HUES64 (cell line): Measurements from ENCODE around the gene MAB21L2.

ENCODE experiments used
- H3K27ac ChIP-seq: 2 replicates; pipeline ENCODE4 v1.7.0; 2013; ENCODE audit warnings: low read depth, low read length, inconsistent platforms
- H3K27me3 ChIP-seq: 2 replicates; pipeline ENCODE4 v1.6.1; 2013; ENCODE audit warnings: mild to moderate bottlenecking, low read length; ENCODE audit not compliant: insufficient read depth
- H3K36me3 ChIP-seq: 2 replicates; pipeline ENCODE4 v1.6.1; 2013; ENCODE audit warnings: mild to moderate bottlenecking, low read length; ENCODE audit not compliant: insufficient read depth
- H3K4me1 ChIP-seq: 2 replicates; pipeline ENCODE4 v1.6.1; 2013; ENCODE audit warnings: mild to moderate bottlenecking, low read length, moderate library complexity; ENCODE audit not compliant: insufficient read depth
- H3K4me3 ChIP-seq: 2 replicates; pipeline ENCODE4 v1.5.1; 2013; ENCODE audit warnings: mild to moderate bottlenecking, low read length, moderate library complexity
- H3K9ac ChIP-seq: 2 replicates; pipeline ENCODE4 v1.6.1; 2013; ENCODE audit warnings: mild to moderate bottlenecking, low read depth, low read length
- H3K9me3 ChIP-seq: 2 replicates; pipeline ENCODE4 v1.6.1; 2013; ENCODE audit warnings: low read depth, low read length; ENCODE audit not compliant: insufficient read depth
- WGBS: fragments of 150-250, 120-280 bp; methylation state at CpG from one replicate; pipeline ENCODE4 v1.1.7; 2013; ENCODE audit warnings: missing lambda C conversion rate; 5-methylcytosine and 5-hydroxymethylcytosine counted together

The MAB21L2 gene

DNA sequence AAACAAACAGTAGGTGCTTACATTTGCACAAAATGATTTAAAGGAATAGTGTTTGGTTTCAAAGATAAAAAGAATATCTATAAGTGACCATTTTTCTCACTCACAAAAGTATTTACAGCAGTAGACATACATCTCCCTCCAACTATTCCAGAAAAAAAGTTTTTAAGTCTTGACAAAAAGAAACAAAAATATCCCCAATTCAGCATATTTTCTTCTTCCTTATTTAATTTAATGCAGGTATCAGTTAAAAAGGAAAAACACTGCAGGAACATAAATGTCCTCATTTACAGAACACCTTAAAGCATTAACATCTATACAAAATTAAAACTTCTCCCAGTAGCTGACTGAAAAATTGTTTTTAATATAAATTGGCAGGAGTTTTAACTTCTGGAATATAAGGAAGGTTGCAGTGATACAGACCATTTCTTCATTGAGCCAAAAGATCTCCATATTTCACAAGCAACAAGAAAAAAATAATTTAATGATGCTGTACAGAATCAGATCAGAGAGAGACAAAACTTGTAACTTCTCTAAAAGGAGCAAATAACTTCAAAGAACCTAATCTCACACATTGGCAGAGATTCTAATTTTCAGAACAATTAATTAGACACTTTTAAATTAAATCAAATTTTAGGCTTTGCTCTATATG lies 4.3 kb downstream of the MAB21L2 start:
- Histone ChIP-seq H3K27ac (no peak overlapping the region), H3K9me3 (no peaks in the 10 kb centered on the region), H3K36me3 (0 out of 2 replicates have a peak, but pooled peaks cover 7% of the 10 kb centered on the region), H3K27me3 (peaks cover 48% of the 10 kb centered on the region), H3K9ac (no peak overlapping the region), H3K4me1 (peaks cover 38% of the 10 kb centered on the region), H3K4me3 (peak overlapping the region; percentile 67; the same call in 1 of the 2 replicates)

DNA sequence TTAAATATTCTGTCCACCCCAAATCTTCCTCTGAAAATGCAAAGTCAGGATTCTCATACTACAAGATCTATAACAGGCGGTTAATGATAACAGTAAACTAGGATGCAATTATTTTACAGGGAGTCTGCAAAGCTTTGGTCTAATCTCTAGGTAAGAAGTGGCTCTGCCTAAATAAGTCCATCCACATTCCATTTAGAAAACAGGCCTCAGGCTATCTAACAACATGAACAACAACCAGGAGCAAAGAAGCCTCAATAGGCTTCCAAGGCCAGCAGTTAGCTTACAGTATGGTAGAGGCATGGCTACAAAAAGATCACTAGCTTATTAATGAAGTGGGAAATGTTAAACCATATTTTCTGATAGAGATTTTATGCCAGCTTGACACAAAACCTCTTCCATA lies 6.4 kb downstream of the MAB21L2 start:
- Histone ChIP-seq H3K9me3 (no peaks in the 10 kb centered on the region), H3K9ac (no peak overlapping the region), H3K36me3 (0 out of 2 replicates have a peak, but pooled peaks cover 7% of the 10 kb centered on the region), H3K4me1 (peaks cover 45% of the 10 kb centered on the region), H3K27me3 (peaks cover 30% of the 10 kb centered on the region), H3K4me3 (no peak overlapping the region), H3K27ac (no peak overlapping the region)
- no CpG with 5 or more reads among the region's 1 CpG for WGBS

DNA sequence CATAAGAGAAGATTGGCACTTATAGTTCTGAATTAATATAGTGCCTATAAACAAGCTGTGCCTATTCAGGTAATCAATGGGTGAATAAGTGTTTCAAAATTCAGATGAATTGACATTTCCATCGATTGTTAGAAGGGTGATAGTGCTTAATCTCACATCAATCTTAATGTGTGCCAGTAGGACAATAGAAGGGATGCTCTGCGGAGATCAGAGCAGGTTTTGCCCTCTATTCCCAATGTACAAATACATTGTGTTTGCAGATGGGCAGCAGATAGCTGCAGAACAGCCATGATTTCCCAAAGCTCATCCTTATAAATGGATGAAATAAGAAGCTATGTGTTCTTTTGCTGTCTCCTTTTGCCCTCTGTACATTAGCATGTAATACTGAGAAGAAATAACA lies 7.2 kb downstream of the MAB21L2 start:
- H3K27ac ChIP-seq, result no peak overlapping the region
- H3K4me3 ChIP-seq, result no peak overlapping the region
- H3K27me3 ChIP-seq, result peaks cover 22% of the 10 kb centered on the region
- H3K9me3 ChIP-seq, result no peaks in the 10 kb centered on the region
- peaks cover 45% of the 10 kb centered on the region for H3K4me1 ChIP-seq
- 93% methylated on average over 2 of the region's 2 CpGs for whole genome bisulfite sequencing
- H3K9ac ChIP-seq, result no peak overlapping the region
- 0 out of 2 replicates have a peak, but pooled peaks cover 7% of the 10 kb centered on the region for H3K36me3 ChIP-seq

DNA sequence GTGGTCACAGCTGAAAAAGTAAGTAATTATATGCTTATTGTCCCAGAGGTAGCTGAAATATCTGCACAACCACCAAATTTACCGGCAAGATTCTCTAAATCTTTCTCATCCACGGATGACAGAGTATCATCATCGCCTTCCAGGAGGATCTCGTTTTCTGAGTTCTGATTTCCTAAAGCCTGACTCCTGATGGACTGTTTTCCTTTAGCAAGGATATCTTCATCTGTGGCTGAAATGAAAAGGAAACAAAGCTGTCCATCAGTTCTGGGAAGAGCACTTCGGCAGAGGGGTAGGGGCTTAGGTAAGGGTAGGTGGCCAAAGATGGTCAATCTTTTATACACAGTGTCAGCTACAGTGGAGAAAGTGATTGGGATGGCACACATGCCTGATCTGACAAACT lies 8.7 kb downstream of the MAB21L2 start:
- no peak overlapping the region for H3K4me3 ChIP-seq
- 91% methylated on average over 5 of the region's 5 CpGs for WGBS
- H3K36me3 ChIP-seq, result 0 out of 2 replicates have a peak, but pooled peaks cover 7% of the 10 kb centered on the region
- H3K27me3 ChIP-seq, result peaks cover 7% of the 10 kb centered on the region
- no peak overlapping the region for H3K9ac ChIP-seq
- peaks cover 32% of the 10 kb centered on the region for H3K4me1 ChIP-seq
- no peaks in the 10 kb centered on the region for H3K9me3 ChIP-seq
- no peak overlapping the region for H3K27ac ChIP-seq

DNA sequence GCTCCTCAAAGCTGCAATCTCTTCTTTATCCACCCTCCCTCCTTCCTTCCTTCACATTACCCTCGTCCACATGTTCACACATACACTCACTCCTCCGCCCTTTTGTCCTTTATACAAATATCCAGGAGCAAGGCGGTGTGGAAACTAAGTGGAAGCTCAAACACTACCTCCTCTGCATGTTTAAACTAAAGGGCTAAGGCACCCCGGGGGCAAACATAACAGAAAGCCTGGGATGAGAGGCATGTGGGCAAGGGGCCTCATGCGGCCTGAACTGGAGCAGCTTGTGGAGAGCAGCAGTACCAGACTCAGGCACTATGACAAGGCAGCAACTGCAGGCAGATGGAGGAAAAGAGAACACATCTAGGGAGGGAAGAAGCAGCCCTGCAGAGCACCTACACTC lies 9.5 kb downstream of the MAB21L2 start:
- no peak overlapping the region for H3K27ac ChIP-seq
- peak overlapping the region; percentile 20; the same call in 1 of the 2 replicates for H3K4me3 ChIP-seq
- H3K27me3 ChIP-seq, result no peaks in the 10 kb centered on the region
- H3K9me3 ChIP-seq, result no peaks in the 10 kb centered on the region
- 0 out of 2 replicates have a peak, but pooled peaks cover 7% of the 10 kb centered on the region for H3K36me3 ChIP-seq
- peaks cover 25% of the 10 kb centered on the region for H3K4me1 ChIP-seq
- H3K9ac ChIP-seq, result no peak overlapping the region
- WGBS, result 14% methylated on average over 5 of the region's 5 CpGs

DNA sequence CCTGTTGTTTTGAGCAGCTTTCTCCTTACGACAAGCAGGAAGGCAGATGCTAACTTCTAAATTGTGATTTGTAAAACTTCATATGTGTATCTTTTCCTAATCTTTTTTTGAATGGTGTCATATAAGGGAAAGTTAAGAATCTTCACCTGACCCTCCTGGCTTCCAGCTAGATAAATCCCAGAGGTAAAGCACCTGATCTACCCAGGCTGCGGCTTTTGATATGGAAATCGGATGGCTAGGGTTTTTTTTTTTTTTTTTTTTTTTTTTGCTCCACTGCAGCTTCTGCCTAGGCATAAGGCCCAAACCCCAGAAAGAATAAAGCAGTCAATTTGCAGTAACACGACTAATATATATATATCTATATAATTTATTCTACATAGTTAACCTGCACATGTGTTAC lies 10.0 kb downstream of the MAB21L2 start:
- WGBS, result 43% methylated on average over 1 of the region's 4 CpGs
- Histone ChIP-seq H3K9me3 (no peaks in the 10 kb centered on the region), H3K9ac (no peak overlapping the region), H3K4me1 (peaks cover 25% of the 10 kb centered on the region), H3K27ac (no peak overlapping the region), H3K27me3 (no peaks in the 10 kb centered on the region), H3K36me3 (0 out of 2 replicates have a peak, but pooled peaks cover 7% of the 10 kb centered on the region), H3K4me3 (peak overlapping the region; percentile 20; the same call in 1 of the 2 replicates)

DNA sequence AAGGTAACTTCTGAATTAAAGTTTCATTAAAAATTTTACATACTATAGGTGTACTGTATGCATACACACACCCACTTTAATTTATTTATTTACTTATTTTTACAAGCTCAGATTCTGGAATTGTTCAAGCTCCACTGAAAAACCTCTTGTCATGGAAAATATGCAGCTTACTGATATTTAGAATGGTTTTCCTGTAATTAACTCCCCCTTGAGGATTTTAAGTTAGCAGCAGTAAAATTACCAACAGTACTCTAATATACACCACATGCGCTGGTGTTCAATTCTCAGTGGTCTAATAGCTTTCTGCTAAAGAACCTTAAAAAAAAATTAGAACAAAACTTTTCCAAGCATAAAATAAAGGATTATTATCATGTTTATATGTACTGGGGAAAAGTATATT lies 12.0 kb downstream of the MAB21L2 start:
- WGBS, result 100% methylated on average over 1 of the region's 1 CpG

DNA sequence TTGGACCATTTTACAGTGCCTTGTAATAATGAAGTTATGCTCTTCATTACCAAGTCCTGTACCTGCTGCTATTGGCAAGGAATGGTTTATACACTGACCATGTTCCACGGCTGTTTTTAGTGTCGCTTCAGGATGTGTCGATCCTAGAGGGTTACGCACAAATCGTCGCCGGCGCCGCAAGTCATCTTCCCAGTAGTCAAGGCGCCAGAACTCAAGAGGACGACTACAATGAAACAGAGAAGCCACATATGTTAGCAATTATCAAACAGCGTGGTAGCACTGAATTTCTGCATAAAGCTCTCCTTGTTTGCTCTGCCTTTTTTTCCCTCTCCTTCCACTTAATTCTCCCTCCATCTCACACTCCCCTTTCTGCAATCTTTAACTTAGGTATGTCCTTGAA lies 17.0 kb downstream of the MAB21L2 start:
- no peak overlapping the region for H3K9ac ChIP-seq
- H3K27ac ChIP-seq, result no peak overlapping the region
- no peaks in the 10 kb centered on the region; the same call in 1 of the 2 replicates for H3K4me1 ChIP-seq
- peaks cover 8% of the 10 kb centered on the region; the same call in 1 of the 2 replicates for H3K36me3 ChIP-seq
- H3K4me3 ChIP-seq, result no peak overlapping the region
- H3K9me3 ChIP-seq, result no peaks in the 10 kb centered on the region
- 94% methylated on average over 12 of the region's 12 CpGs for WGBS
- H3K27me3 ChIP-seq, result no peaks in the 10 kb centered on the region

More for the DNA sequence above, 12.0 kb downstream of the MAB21L2 start:
- Histone ChIP-seq H3K9ac (no peak overlapping the region), H3K9me3 (no peaks in the 10 kb centered on the region), H3K4me1 (peaks cover 18% of the 10 kb centered on the region), H3K4me3 (no peak overlapping the region), H3K27ac (no peak overlapping the region), H3K27me3 (no peaks in the 10 kb centered on the region), H3K36me3 (peaks cover 14% of the 10 kb centered on the region; the same call in 1 of the 2 replicates)

DNA sequence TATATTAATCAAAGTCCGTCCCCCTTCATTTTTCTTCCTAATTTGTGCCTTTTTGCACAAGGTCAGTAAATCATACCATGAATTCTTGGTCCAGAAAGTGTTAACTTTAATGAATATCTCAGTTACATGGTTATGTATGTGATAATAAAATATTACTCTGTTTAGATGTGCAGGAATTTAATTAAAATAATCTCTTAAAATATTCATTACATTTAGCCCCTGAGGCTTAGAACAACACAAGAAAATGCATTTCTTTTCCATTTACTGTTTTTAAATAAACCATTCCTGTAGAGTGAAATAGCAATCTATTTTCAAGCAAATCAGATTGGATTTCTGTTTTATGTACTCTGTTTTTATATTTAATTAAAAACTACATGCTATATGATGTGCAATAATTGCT lies 17.6 kb downstream of the MAB21L2 start:
- Histone ChIP-seq H3K9ac (no peak overlapping the region), H3K4me3 (no peak overlapping the region), H3K9me3 (no peaks in the 10 kb centered on the region), H3K27ac (no peak overlapping the region), H3K4me1 (no peaks in the 10 kb centered on the region), H3K27me3 (no peaks in the 10 kb centered on the region), H3K36me3 (peaks cover 8% of the 10 kb centered on the region; the same call in 1 of the 2 replicates)
- WGBS, result no CpG with 5 or more reads among the region's 1 CpG

DNA sequence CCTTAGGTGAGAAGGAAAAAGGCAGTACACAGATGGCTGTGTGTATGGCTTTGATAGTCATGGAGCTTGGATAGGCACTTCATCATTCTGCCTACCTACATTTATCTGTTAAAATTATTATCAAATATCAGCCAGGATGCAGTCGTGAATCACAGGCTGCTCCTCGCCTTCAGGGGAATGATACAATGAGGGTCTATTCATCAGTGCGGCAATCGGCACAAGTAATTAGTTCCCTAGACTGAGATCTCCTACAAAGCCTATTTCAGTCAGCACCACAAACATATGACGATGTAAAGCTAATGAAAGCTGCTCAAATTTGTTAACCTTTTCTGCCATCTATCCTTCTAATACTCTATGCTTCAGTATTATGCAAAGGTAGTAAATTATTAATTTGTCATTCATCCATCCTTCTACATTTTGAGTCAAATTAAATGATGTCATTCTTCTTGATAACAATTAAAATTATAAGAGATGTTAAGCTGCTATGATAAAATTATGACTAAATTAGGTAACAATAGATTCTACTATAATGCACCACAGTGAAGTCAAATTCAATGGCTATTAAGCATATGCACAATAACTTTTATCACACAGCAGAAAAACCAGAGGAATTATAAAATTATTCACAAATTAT lies 19.0 kb downstream of the MAB21L2 start:
- no peak overlapping the region for H3K9ac ChIP-seq
- WGBS, result 91% methylated on average over 5 of the region's 5 CpGs
- H3K27me3 ChIP-seq, result no peaks in the 10 kb centered on the region
- no peak overlapping the region for H3K4me3 ChIP-seq
- H3K9me3 ChIP-seq, result no peaks in the 10 kb centered on the region
- no peaks in the 10 kb centered on the region for H3K4me1 ChIP-seq
- H3K36me3 ChIP-seq, result peaks cover 8% of the 10 kb centered on the region; the same call in 1 of the 2 replicates
- H3K27ac ChIP-seq, result no peak overlapping the region

DNA sequence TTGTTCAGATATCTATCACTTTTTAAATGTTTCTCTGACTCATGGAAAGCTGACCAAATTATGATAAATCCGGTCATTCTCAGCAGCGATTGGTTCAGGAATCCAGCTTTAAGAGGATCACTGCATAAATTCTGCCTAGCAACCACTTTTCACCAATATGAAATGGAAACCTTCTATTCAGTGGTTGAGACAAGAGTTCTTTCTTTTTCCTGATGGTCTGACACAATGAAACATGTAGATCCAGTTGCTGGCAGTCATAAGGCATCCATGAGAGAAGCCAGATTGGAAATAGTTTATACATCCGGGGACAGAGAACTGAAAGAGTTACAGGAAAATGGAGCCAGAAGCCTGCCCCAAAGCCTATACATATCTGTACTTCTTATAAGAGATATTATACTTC lies 27.2 kb downstream of the MAB21L2 start:
- Histone ChIP-seq H3K4me1 (no peaks in the 10 kb centered on the region), H3K9me3 (no peaks in the 10 kb centered on the region), H3K27me3 (no peaks in the 10 kb centered on the region), H3K9ac (no peak overlapping the region), H3K4me3 (no peak overlapping the region), H3K27ac (no peak overlapping the region), H3K36me3 (no peaks in the 10 kb centered on the region)
- 100% methylated on average over 3 of the region's 3 CpGs for WGBS
